Measurements from ENCODE around the gene EGFR. TPM values are rescaled to one million over a fixed set of nuclear protein-coding genes. Genes with fewer than 3 reads are reported as not detected.

The EGFR gene
- total RNA-seq, 2 donors from 2014 or later, result 57.8 to 63.4 TPM

GRCh38 chr7:55100544-55101327, 81.9 kb downstream of the EGFR start:
- H3K9ac ChIP-seq (ENCODE audit: low read depth in 2 of 2, low read length in 2 of 2), result no peak overlapping the region
- H3K4me1 ChIP-seq, result no peaks in the 10 kb centered on the region
- no peak overlapping the region for H3K27ac ChIP-seq
- no peaks in the 10 kb centered on the region for H3K9me3 ChIP-seq
- TF ChIP-seq, protein P1, sequence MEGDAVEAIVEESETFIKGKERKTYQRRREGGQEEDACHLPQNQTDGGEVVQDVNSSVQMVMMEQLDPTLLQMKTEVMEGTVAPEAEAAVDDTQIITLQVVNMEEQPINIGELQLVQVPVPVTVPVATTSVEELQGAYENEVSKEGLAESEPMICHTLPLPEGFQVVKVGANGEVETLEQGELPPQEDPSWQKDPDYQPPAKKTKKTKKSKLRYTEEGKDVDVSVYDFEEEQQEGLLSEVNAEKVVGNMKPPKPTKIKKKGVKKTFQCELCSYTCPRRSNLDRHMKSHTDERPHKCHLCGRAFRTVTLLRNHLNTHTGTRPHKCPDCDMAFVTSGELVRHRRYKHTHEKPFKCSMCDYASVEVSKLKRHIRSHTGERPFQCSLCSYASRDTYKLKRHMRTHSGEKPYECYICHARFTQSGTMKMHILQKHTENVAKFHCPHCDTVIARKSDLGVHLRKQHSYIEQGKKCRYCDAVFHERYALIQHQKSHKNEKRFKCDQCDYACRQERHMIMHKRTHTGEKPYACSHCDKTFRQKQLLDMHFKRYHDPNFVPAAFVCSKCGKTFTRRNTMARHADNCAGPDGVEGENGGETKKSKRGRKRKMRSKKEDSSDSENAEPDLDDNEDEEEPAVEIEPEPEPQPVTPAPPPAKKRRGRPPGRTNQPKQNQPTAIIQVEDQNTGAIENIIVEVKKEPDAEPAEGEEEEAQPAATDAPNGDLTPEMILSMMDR (IDR thresholded peaks at IDR 0.05), result no peak
- no peaks in the 10 kb centered on the region for H3K27me3 ChIP-seq
- H3K4me3 ChIP-seq, result no peak overlapping the region
- intact Hi-C loops (cut with DNase I), result no loop called here
- DNase-seq, result peak; percentile 43
- H3K36me3 ChIP-seq, result no peaks in the 10 kb centered on the region

GRCh38 chr7:55101359-55101758, 82.5 kb downstream of the EGFR start:
- DNase-seq, result no peak

DNA sequence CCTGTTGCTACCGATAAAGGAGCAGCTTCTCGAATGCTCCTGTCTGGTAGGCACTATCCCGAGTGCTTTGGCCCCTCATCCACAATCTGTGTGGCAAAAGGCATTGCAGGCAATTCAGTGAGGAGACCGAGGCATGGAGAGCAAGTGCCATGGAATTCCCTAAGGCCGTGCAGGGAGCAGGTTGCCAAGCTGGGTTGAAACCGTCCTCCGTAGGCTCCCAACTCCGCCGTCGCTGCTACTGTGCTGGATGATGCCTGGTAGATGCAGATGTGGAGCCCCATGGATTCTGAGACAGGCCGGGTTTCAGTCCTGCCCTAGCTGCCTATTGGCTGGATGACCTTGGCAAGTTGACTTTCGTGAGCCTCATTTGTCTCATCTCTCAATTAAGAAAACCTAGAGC, 85.3 kb downstream of the EGFR start:
- Histone ChIP-seq H3K4me1 (no peaks in the 10 kb centered on the region), H3K27ac (no peak overlapping the region), H3K4me3 (no peak overlapping the region), H3K9me3 (no peaks in the 10 kb centered on the region), H3K27me3 (no peaks in the 10 kb centered on the region), H3K9ac (ENCODE audit: low read depth in 2 of 2, low read length in 2 of 2) (no peak overlapping the region), H3K36me3 (no peaks in the 10 kb centered on the region)
- intact Hi-C loops (cut with DNase I), result no loop called here
- TF ChIP-seq, protein P1 (IDR thresholded peaks at IDR 0.05), result no peak
- no peak for DNase-seq

More at GRCh38 chr7:55101359-55101758, 82.5 kb downstream of the EGFR start:
- TF ChIP-seq, protein P1 (IDR thresholded peaks at IDR 0.05), result no peak
- intact Hi-C loops (cut with DNase I), result no loop called here
- Histone ChIP-seq H3K4me1 (no peaks in the 10 kb centered on the region), H3K27ac (no peak overlapping the region), H3K9me3 (no peaks in the 10 kb centered on the region), H3K9ac (ENCODE audit: low read depth in 2 of 2, low read length in 2 of 2) (no peak overlapping the region), H3K36me3 (no peaks in the 10 kb centered on the region), H3K27me3 (no peaks in the 10 kb centered on the region), H3K4me3 (no peak overlapping the region)

- intact Hi-C loops (cut with DNase I), result no loop called here
- H3K9me3 ChIP-seq, result no peaks in the 10 kb centered on the region
- H3K9ac ChIP-seq (ENCODE audit: low read depth in 2 of 2, low read length in 2 of 2), result no peak overlapping the region
- no peaks in the 10 kb centered on the region for H3K27me3 ChIP-seq
- TF ChIP-seq, protein P1 (IDR thresholded peaks at IDR 0.05), result no peak
- no peaks in the 10 kb centered on the region for H3K4me1 ChIP-seq
- no peak overlapping the region for H3K27ac ChIP-seq
- H3K4me3 ChIP-seq, result no peak overlapping the region
- DNase-seq, result no peak
- H3K36me3 ChIP-seq, result no peaks in the 10 kb centered on the region
These were observed 86.1 kb downstream of the EGFR start for GRCh38 chr7:55104712-55105433.

DNA sequence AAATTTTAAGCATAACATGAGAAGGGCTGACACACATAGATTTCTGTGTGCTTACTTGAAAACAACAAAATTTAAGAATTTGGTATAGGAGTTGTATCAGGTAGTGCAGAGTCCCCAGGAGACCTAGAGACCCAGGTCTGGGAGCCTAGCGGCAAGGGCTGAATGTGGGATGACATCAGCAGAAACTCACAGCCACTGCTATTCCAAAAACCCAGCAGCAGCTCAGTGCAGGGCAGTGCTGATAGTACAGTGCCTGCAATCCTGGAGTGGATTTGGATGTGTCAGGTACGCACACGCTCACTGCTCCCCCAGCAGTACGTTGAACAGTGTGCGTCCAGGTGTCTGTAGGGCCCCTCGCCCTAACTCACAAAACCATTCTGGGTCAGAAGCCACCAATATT, 87.1 kb downstream of the EGFR start:
- intact Hi-C loops (cut with DNase I), result no loop called here
- Histone ChIP-seq H3K27ac (no peak overlapping the region), H3K4me1 (no peaks in the 10 kb centered on the region), H3K9ac (ENCODE audit: low read depth in 2 of 2, low read length in 2 of 2) (no peak overlapping the region), H3K27me3 (no peaks in the 10 kb centered on the region), H3K9me3 (no peaks in the 10 kb centered on the region), H3K4me3 (no peak overlapping the region), H3K36me3 (no peaks in the 10 kb centered on the region)
- TF ChIP-seq, protein P1 (IDR thresholded peaks at IDR 0.05), result no peak
- no peak for DNase-seq
